GM18517 (cell line): ENCODE results near the gene SETBP1.

Experiments used
- ATAC-seq: cut with Tn5 transposase; IDR thresholded peaks from one replicate; pipeline ENCODE4 v1.9.1; 2021; ENCODE audit warnings: mild to moderate bottlenecking, moderate library complexity; ENCODE audit not compliant: unreplicated experiment

SETBP1 gene

DNA sequence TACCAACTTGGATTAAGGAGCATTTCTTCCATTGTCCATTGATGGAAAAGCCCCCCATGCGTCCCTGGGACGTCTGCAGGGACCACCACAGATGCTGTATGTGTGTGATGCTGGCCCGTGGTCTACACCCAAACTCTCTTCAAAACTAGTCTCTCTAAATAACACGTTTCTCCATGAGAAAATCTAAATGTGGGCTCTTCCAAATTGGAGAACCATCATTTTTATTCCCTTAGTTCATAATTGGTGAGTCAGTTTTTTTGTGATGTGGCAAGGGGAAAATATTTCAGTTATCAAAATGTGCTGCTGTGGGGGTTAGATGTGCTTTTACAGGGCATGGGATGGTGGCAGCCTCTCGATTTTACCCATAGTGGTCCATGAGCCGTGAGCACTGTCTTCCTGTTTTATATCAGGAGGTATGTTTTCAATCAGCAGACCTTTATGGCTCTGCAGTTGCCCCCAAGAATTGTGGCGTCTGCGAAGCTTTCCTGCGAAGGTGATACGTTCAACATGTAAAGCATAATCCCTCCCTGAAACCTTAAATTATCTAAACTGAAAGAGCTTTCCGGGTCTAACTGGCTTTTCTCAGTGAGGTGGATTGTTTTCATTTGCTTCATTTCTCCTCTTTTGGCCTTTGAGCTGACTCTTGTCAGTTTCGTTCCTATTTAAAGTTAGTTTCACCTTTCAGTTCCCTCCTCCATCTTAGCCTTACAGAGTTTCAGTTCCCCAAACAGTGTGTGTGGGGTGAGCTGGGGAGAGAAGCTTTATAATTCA is 78.4 kb downstream of the SETBP1 start:
- peak; percentile 97 for ATAC-seq

GRCh38 chr18:44759925-44760342 is 79.2 kb downstream of the SETBP1 start:
- peak; percentile 50 for ATAC-seq

GRCh38 chr18:44761812-44762211 is 81.1 kb downstream of the SETBP1 start:
- no peak for ATAC-seq

GRCh38 chr18:44763327-44763726 is 82.6 kb downstream of the SETBP1 start:
- ATAC-seq: no peak

DNA sequence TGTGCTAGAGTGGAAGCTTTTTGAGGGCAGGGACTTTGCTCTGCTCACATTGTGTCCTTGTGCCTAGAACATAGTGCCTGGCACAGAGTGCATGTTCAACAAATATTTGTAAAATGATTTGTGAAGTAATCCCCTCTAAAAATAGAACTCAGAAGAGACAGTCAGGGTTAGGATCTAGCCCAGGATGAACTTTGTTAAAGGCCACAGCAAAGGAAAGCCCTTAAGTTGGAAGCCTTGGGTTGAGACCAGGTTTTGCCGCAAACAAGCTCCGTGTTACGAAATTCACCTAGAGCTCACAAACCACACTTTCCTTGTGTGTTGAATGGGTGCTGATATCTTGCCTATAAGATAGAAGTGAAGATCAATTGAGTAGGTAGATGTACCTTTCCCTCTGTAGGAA is 84.2 kb downstream of the SETBP1 start:
- no peak for ATAC-seq

DNA sequence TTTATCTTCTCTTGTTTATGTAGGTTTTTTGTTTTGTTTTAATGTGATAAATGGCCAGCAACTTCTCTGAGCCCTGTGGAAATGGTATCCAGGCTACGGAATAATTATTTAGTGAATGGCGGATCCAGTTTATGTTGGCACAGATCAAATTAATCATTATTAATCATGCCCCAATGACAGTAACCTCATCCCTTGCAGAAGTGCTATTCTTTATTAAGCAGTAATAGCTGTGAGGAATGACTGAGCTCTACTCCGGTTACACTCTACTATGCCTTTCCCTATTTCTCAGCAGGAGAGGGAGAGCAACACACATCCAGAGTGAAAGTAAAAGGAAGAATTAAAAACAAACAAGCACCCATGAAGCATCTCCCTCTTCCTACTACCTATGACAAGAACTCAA is 84.8 kb downstream of the SETBP1 start:
- no peak for ATAC-seq

GRCh38 chr18:44766450-44766849 is 85.8 kb downstream of the SETBP1 start:
- ATAC-seq: no peak

DNA sequence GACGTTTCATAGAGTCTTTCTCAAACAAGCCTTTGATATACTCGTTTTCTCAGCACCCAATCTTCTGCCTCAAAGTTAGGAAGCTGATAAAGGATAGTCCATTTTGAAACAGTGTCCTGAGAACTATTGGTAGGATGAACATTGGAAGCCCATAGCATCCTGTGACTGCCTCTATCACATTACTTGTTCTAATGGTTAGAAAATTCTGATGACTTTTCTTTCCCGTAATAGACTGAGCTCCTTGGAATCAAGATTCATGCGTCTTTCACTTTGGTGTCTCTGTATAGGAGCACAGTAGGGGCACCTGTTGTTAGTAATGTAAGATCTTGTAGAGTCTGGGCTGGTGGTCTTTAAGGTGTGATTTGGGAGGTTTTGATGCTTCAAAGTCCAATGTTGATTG is 87.1 kb downstream of the SETBP1 start:
- no peak for ATAC-seq

GRCh38 chr18:44770641-44771040 is 90.0 kb downstream of the SETBP1 start:
- ATAC-seq: no peak

- ATAC-seq: no peak
These were observed 90.9 kb downstream of the SETBP1 start for GRCh38 chr18:44771572-44771955.

GRCh38 chr18:44771956-44772917 is 91.5 kb downstream of the SETBP1 start:
- no peak for ATAC-seq

DNA sequence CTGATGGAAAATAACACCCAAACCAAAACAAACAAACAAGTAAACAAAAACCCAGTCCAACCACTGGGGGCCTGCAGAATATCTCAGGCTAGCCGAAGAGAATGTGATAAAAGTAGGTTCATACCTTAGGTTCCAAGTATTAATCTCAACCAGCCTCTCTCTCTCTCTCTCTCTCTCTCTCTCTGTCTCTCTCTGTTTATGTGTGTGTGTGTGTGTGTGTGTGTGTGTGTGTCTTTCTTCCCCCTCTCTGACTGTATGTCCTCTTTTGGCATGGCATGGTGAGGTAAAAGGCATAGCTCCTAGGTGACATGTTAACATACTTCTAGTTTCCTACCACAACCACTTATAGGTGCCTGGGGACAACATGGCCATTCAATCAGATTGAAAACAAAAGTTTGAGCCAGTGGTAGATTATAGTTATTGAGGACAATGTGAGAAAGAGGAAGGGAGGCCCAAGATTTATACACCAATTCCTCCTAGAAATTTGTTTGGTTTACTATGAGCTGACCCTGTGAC is 93.0 kb downstream of the SETBP1 start:
- ATAC-seq: no peak

DNA sequence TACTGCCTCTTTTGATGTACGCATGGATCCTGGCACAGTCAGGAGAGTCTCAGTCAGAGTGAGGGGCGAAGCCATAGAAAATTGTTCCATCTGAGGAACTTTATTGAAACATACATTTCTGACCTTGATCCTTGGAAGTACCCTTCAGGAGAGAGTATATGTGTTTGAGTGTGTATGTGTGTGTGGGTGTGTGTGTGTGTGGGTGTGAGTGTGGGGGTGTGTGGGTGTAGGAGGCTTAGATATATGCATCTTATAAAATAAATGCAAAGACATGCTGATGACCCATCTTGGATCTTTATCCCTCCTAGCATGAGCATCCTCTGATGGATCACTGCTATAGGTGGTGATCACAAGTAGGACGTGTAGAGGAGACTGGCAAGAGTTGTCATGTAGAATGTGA is 93.5 kb downstream of the SETBP1 start:
- ATAC-seq: no peak

DNA sequence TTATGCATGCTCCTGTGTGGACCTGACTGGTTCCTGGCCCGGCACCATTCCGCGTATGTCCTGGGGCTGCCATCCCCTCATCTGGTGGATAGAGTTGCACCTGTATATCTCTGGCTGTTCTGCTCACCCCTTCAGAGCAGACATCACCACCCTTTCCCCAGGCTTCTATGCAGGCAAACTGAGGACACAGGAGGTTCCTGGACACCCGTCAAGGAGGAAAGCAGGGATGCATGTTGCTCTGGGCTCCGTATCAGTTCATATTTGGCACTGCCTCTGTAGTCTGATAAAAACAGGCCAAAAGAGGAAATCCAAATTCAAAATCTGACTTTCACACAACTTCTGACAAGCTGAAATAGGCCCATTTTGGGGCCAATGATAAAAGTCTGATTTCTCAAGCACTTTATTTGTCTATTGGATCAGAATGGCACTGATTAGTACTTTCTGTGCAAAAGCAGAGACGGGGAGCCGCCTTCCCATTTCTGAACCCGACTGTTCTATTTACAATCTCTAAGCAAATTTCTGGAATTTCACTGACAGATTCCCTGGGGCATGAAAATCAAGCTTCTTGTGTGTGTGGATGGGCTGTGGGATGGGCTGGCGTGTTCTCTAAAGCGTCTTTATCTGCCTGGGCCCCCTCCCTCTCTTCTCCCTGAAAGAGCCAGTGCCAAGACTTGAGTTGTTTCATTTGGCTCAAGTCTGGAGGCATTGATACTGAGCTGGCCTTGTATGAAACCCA is 96.9 kb downstream of the SETBP1 start:
- no peak for ATAC-seq

GRCh38 chr18:44778788-44779187 is 98.1 kb downstream of the SETBP1 start:
- no peak for ATAC-seq

DNA sequence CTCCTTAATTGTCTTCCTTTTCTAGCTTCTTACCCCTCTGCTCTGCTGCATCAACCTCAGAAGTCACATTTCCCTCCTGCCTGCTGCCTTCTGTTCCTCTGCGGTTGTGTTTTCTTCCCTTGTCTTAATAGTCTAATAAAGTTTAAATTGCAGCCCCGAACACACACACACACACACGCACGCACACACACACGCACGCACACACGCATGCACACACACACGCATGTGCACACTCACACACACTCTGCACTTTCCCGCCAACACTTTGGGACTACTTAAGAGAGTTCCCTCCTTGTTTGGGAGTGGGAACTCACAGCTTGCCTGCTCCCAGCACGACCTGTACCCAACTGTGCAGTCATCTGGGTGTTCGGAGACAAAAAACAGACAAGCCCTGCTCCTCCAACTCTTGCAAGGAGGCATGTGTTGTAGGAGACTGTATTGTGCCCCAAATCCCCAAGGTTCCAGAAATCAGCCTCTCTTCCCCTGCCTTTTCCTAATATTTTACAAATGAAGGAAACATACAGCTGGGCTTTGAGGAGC is 99.1 kb downstream of the SETBP1 start:
- no peak for ATAC-seq

- ATAC-seq: no peak
These were observed 101.2 kb downstream of the SETBP1 start for GRCh38 chr18:44781886-44782285.

- ATAC-seq: no peak
These were observed 101.9 kb downstream of the SETBP1 start for GRCh38 chr18:44782617-44783016.

DNA sequence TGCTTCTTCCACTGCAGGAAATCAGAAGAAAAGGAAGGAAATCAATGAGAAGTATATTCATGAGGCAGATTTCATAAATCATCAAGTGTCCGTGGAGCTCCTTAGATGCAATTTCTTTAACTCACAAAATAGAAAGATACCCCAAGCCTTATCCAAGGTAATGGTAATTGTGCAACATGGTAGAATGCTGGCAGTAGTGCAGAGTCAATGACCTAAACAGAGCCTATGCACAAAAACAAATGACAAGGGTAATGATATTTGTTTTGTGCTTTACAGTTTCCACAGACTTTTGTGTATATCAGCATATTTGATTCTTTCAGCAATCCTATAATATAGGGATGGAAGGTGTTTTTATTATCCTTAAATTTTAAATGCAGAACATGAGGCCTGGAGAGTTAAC is 102.7 kb downstream of the SETBP1 start:
- ATAC-seq: no peak

DNA sequence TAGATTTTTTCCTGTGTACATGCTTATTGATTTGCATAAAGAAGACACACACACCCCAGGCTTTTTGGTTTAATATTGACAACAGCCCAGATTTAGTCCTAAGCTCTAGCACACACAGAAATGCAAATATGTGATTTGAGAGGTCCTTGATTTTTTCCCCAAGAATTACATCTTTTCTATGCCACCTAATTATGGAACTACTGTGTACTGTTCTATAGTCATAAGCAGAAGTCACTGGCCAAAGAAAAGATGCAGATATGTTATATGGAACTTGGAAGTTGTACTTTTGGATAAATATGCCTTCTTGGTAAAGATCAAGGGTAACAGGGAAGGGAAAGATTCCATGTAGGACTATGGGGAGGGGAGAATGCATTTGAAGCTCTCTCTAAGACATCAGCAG is 105.6 kb downstream of the SETBP1 start:
- peak; percentile 15 for ATAC-seq

DNA sequence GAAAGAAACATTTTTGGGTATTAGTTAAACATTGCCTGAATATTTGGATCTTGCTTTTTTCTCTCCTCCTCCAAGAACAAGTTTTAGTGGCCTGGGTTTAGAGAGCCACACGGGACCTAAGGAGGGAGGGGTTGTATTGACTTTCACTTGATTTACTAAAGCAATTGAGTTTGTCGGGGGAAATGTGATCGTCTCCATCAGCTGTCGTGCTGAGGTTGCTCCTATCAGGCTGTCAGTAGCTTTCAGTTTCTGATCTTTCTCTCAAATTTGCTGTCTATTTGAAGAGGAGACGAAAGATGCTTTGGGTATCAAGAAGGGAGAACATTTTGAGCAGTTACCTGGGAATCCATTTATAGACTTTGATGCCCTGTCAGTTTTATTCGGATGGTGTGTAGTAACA is 106.0 kb downstream of the SETBP1 start:
- ATAC-seq: peak; percentile 86
